ENCODE data around the gene SGCA.

The SGCA gene

DNA sequence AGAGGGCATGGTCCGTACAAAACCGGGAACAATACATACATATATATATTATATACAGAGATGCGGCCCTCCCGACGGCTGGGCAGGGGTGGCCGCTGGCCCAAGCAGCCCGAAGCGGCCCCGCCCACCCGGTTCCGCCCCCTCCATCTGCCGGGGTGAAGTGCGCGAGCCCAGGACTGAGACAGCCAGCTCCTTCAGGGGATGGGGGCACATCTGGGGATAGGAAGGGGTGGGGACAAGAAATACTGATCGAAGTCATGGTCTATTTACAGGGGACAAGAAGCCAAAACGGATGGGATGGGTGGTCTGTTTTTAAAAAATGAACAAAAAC, 32.1 kb upstream of the SGCA start:
- Histone ChIP-seq H3K9me3 (ENCODE audit: low read length) (no peaks in the 10 kb centered on the region), H3K4me1 (ENCODE audit: insufficient read depth, low read length, severe bottlenecking) (peaks cover 3% of the 10 kb centered on the region), H3K79me2 (ENCODE audit: insufficient read depth, low read length) (no peaks in the 10 kb centered on the region), H3K4me2 (ENCODE audit: low read length) (no peak overlapping the region), H3K36me3 (ENCODE audit: insufficient read depth, low read length) (peaks cover 46% of the 10 kb centered on the region), H2AFZ (ENCODE audit: low read length) (no peak overlapping the region), H3K4me3 (ENCODE audit: low read depth, low read length, poor library complexity, severe bottlenecking) (no peak overlapping the region), H4K20me1 (ENCODE audit: insufficient read depth, low read length) (no peaks in the 10 kb centered on the region), H3F3A (ENCODE audit: insufficient read depth, low read length) (no peaks in the 10 kb centered on the region), H3K9me2 (ENCODE audit: low read depth, low read length) (no peaks in the 10 kb centered on the region), H3K9ac (ENCODE audit: low read length) (no peak overlapping the region), H3K27me3 (ENCODE audit: insufficient read depth, low read length) (peaks cover under 1% of the 10 kb centered on the region; the same call in 1 of the 2 replicates), H3K27ac (ENCODE audit: low read depth, low read length, poor library complexity, severe bottlenecking) (no peak overlapping the region)
- TF ChIP-seq EZH2 (IDR thresholded peaks at IDR 0.05; ENCODE audit: borderline replicate concordance, low read length), result no peak
- TF ChIP-seq, protein P1, sequence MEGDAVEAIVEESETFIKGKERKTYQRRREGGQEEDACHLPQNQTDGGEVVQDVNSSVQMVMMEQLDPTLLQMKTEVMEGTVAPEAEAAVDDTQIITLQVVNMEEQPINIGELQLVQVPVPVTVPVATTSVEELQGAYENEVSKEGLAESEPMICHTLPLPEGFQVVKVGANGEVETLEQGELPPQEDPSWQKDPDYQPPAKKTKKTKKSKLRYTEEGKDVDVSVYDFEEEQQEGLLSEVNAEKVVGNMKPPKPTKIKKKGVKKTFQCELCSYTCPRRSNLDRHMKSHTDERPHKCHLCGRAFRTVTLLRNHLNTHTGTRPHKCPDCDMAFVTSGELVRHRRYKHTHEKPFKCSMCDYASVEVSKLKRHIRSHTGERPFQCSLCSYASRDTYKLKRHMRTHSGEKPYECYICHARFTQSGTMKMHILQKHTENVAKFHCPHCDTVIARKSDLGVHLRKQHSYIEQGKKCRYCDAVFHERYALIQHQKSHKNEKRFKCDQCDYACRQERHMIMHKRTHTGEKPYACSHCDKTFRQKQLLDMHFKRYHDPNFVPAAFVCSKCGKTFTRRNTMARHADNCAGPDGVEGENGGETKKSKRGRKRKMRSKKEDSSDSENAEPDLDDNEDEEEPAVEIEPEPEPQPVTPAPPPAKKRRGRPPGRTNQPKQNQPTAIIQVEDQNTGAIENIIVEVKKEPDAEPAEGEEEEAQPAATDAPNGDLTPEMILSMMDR (IDR thresholded peaks at IDR 0.05; ENCODE audit: low read length), result no peak

DNA sequence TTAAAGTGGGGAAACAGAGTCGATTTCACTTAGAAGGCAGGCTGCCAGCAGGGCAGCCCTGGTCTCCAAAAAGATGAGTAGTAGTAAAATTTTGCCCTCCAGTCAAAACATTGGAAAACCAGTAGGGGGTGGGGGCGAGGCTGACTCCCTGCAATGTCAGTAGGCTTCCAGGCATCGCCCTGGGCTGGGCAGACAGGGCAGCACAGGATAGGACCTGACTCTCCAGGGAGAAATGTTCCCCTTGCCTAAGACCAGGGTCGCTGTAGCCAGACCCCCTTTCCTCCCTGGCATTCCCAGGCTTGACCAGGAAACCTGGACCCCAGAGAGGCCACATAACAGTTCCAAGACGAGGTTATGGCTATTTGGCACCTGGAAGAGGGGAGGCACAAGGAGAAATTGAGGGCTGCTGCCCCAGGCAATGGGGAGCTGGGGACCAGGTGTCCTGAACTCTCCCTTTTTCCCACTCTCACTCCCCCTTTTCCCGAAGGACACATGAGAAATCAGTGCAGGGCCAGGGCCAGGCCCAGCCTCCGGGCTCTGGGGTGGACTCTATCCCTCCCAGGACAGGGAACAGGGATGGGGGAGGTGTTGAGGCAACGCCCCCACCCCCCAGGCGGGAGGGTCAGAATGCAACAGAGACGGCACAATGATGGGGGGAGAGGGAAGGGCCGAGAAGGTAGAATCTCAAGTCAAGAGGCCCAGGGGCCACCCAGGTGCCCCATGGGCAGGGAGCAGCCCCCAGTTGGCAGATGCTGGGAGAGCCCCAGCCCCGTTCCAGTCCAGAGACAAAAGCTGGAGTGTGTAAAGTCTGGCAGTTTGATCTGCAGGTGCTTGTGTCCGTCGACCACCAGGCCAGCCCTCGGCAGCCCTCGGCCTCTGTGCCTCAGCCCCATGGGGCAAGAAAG, 31.3 kb upstream of the SGCA start:
- no peak for TF ChIP-seq EZH2 (IDR thresholded peaks at IDR 0.05; ENCODE audit: borderline replicate concordance, low read length)
- TF ChIP-seq, protein P1 (IDR thresholded peaks at IDR 0.05; ENCODE audit: low read length), result no peak
- Histone ChIP-seq H3K36me3 (ENCODE audit: insufficient read depth, low read length) (peaks cover 53% of the 10 kb centered on the region), H3K27ac (ENCODE audit: low read depth, low read length, poor library complexity, severe bottlenecking) (no peak overlapping the region), H3K4me1 (ENCODE audit: insufficient read depth, low read length, severe bottlenecking) (peaks cover 3% of the 10 kb centered on the region), H3K27me3 (ENCODE audit: insufficient read depth, low read length) (no peaks in the 10 kb centered on the region), H3K4me2 (ENCODE audit: low read length) (no peak overlapping the region), H4K20me1 (ENCODE audit: insufficient read depth, low read length) (no peaks in the 10 kb centered on the region), H3K9ac (ENCODE audit: low read length) (no peak overlapping the region), H2AFZ (ENCODE audit: low read length) (no peak overlapping the region), H3K9me3 (ENCODE audit: low read length) (no peaks in the 10 kb centered on the region), H3K79me2 (ENCODE audit: insufficient read depth, low read length) (no peaks in the 10 kb centered on the region), H3F3A (ENCODE audit: insufficient read depth, low read length) (no peaks in the 10 kb centered on the region), H3K4me3 (ENCODE audit: low read depth, low read length, poor library complexity, severe bottlenecking) (no peak overlapping the region), H3K9me2 (ENCODE audit: low read depth, low read length) (no peaks in the 10 kb centered on the region)

DNA sequence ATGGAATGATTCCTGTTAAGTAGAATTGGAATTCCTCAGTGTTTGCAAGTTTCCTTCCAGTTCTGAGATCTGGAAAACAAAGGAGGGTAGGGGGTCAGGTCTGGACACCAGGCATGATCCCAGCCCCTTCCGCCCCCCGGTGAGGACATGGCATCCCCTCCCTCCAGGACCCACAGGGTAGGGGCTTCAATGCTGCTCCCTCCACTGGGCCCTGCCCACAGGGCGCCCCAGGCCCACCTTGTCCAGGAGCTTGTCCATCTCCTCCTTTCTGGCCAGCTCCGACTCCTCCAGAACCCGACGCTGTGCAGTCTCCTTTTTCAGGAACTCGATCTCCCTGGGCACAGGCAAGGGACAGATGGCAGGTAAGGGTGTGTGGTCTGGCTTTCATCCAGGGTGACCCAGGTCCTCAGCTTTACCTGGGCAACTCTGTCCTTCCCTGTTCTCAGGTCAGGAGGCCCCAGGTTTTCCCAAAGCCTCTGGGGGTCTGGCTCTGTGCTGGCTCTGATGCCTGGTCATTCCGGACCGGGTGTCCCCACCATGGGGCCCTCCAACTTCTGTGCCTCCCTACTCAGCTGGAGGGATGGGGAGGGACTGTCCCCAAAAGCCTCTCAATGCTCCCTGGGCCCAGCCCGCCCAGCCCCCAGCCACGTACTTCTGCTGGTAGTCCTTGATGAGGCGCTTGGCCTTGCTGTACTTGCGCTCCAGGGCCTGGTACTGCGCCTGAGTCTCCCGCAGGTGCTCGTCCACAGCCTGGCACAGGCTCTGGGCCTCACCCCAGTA, 30.3 kb upstream of the SGCA start:
- H3K9ac ChIP-seq (ENCODE audit: low read length), result no peak overlapping the region
- H3K4me3 ChIP-seq (ENCODE audit: low read depth, low read length, poor library complexity, severe bottlenecking), result no peak overlapping the region
- H3K27me3 ChIP-seq (ENCODE audit: insufficient read depth, low read length), result no peaks in the 10 kb centered on the region
- no peaks in the 10 kb centered on the region for H3K9me3 ChIP-seq (ENCODE audit: low read length)
- H3K36me3 ChIP-seq (ENCODE audit: insufficient read depth, low read length), result peaks cover 61% of the 10 kb centered on the region
- no peak overlapping the region for H2AFZ ChIP-seq (ENCODE audit: low read length)
- TF ChIP-seq, protein P1 (IDR thresholded peaks at IDR 0.05; ENCODE audit: low read length), result no peak
- TF ChIP-seq EZH2 (IDR thresholded peaks at IDR 0.05; ENCODE audit: borderline replicate concordance, low read length), result no peak
- no peaks in the 10 kb centered on the region for H3K79me2 ChIP-seq (ENCODE audit: insufficient read depth, low read length)
- no peak overlapping the region for H3K27ac ChIP-seq (ENCODE audit: low read depth, low read length, poor library complexity, severe bottlenecking)
- no peaks in the 10 kb centered on the region for H3F3A ChIP-seq (ENCODE audit: insufficient read depth, low read length)
- H3K4me2 ChIP-seq (ENCODE audit: low read length), result no peak overlapping the region
- H4K20me1 ChIP-seq (ENCODE audit: insufficient read depth, low read length), result no peaks in the 10 kb centered on the region
- no peaks in the 10 kb centered on the region for H3K9me2 ChIP-seq (ENCODE audit: low read depth, low read length)
- H3K4me1 ChIP-seq (ENCODE audit: insufficient read depth, low read length, severe bottlenecking), result no peaks in the 10 kb centered on the region
